Measurements from ENCODE around the gene LGR4. TPM values are rescaled to one million over a fixed set of nuclear protein-coding genes. Genes with fewer than 3 reads are reported as not detected.

LGR4 gene
- total and polyA plus RNA-seq, 10 of the 15 experiments (the other 5 are each of a cell fraction or from before 2014, with no cell fraction given) = under 0.01 to 0.64 (median 0.04) TPM; not detected in 5

- SMC1A ChIA-PET (ENCODE audit: uncharacterized antibody, unreplicated experiment) = interaction anchor here (1.4 to 1.5 kb wide), 2 partner anchors 122 to 144 kb away, joined by 3 read pairs; partner anchors contain the start of gene LIN7C
- in situ Hi-C loops (cut with MboI) (no loop called here), intact Hi-C loops (cut with micrococcal nuclease; ENCODE audit: unreplicated experiment) (loop anchor here (5.0 kb wide), 3 partner anchors 124 to 176 kb away; no protein-coding TSS in a partner anchor)
- ATAC-seq (peak; percentile 99), FAIRE-seq (peak; percentile 80), DNase-seq (ENCODE audit: low read depth, low spot score) (peak; percentile 48)
- H4K20me1 ChIP-seq (ENCODE audit: control insufficient read depth, insufficient read depth) = no peaks in the 10 kb centered on the region
- no peaks in the 10 kb centered on the region; the same call in 1 of the 2 replicates for H3K79me2 ChIP-seq (ENCODE audit: control insufficient read depth, insufficient read depth, low read length)
- H2AFZ ChIP-seq (ENCODE audit: control insufficient read depth, low read depth, low read length) = peak within 1 kb of the TSS; percentile 78
- H3K4me2 ChIP-seq (ENCODE audit: control insufficient read depth, insufficient read depth) = peak within 1 kb of the TSS; percentile 83
- H3K4me1 ChIP-seq (ENCODE audit: control insufficient read depth, insufficient read depth, low read length) = peaks cover 3% of the 10 kb centered on the region; the same call in 1 of the 2 replicates
- BruUV-seq (replicated peaks) = TSS peak; percentile 85
- RAD21 ChIA-PET (ENCODE audit: unreplicated experiment) = interaction anchor here (1.3 kb wide), 1 partner anchor 129 kb away, joined by 3 read pairs; no protein-coding TSS in a partner anchor
- H3K27ac ChIP-seq (ENCODE audit: control insufficient read depth, insufficient read depth) = peak within 1 kb of the TSS; percentile 69
- H3K9me3 ChIP-seq (replicated peaks; ENCODE audit: control insufficient read depth, insufficient read depth, low read length) = no peaks in the 10 kb centered on the region
- H3K36me3 ChIP-seq (ENCODE audit: control insufficient read depth in 2 of 2, insufficient read depth in 2 of 2, low read length in 1 of 2) = no peaks in the 10 kb centered on the region
- CTCF ChIA-PET = interaction anchor here (0.8 to 2.1 kb wide), 3 partner anchors 12 to 134 kb away, joined by 4 to 15 read pairs (median 5); no protein-coding TSS in a partner anchor
- H3K4me3 ChIP-seq = peak within 1 kb of the TSS; percentile 81
- under 1% methylated on average over 57 of the region's 57 CpGs for WGBS (ENCODE audit: insufficient coverage, insufficient replicate concordance, low lambda C conversion rate, missing lambda C conversion rate)
- peak within 1 kb of the TSS; percentile 85 for H3K9ac ChIP-seq (ENCODE audit: control insufficient read depth, insufficient read depth, low read length)
- POLR2A ChIA-PET = no interaction called here
- no peaks in the 10 kb centered on the region for H3K27me3 ChIP-seq (replicated peaks in 1 of 2; ENCODE audit: control insufficient read depth in 2 of 2, insufficient read depth in 2 of 2, low read length in 1 of 2)
- no peak for TF ChIP-seq MEF2B (IDR thresholded peaks at IDR 0.05; ENCODE audit: partially characterized antibody, poor library complexity, severe bottlenecking)
- TF ChIP-seq, protein P1, sequence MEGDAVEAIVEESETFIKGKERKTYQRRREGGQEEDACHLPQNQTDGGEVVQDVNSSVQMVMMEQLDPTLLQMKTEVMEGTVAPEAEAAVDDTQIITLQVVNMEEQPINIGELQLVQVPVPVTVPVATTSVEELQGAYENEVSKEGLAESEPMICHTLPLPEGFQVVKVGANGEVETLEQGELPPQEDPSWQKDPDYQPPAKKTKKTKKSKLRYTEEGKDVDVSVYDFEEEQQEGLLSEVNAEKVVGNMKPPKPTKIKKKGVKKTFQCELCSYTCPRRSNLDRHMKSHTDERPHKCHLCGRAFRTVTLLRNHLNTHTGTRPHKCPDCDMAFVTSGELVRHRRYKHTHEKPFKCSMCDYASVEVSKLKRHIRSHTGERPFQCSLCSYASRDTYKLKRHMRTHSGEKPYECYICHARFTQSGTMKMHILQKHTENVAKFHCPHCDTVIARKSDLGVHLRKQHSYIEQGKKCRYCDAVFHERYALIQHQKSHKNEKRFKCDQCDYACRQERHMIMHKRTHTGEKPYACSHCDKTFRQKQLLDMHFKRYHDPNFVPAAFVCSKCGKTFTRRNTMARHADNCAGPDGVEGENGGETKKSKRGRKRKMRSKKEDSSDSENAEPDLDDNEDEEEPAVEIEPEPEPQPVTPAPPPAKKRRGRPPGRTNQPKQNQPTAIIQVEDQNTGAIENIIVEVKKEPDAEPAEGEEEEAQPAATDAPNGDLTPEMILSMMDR (IDR thresholded peaks at IDR 0.05 in 2 of 3, conservative IDR thresholded peaks at IDR 0.05 in 1 of 3; ENCODE audit: control insufficient read depth in 2 of 3, extremely low read depth in 1 of 3, insufficient read depth in 1 of 3, low read depth in 3 of 3, low read length in 3 of 3) = no peak
- no peak for TF ChIP-seq CUX1 (IDR thresholded peaks at IDR 0.05; ENCODE audit: insufficient replicate concordance, low read depth, low read length)
- TF ChIP-seq, protein P2, sequence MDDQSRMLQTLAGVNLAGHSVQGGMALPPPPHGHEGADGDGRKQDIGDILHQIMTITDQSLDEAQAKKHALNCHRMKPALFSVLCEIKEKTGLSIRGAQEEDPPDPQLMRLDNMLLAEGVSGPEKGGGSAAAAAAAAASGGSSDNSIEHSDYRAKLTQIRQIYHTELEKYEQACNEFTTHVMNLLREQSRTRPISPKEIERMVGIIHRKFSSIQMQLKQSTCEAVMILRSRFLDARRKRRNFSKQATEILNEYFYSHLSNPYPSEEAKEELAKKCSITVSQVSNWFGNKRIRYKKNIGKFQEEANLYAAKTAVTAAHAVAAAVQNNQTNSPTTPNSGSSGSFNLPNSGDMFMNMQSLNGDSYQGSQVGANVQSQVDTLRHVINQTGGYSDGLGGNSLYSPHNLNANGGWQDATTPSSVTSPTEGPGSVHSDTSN (IDR thresholded peaks at IDR 0.05; ENCODE audit: insufficient replicate concordance, low read depth, low read length) = no peak
- 0 out of 3 replicates have a peak, but pooled peaks have one; percentile 49 for TF ChIP-seq POU2F2 (IDR thresholded peaks at IDR 0.05; ENCODE audit: borderline replicate concordance, low read depth, low read length)
- no peak; the same call in 1 of the 2 replicates for TF ChIP-seq RELB (IDR thresholded peaks at IDR 0.05; ENCODE audit: low read depth)
- TF ChIP-seq NR2C2 (IDR thresholded peaks at IDR 0.05; ENCODE audit: borderline replicate concordance, control insufficient read depth, insufficient read length, low read depth) = no peak
- no peak for TF ChIP-seq RCOR1 (conservative IDR thresholded peaks at IDR 0.05; ENCODE audit: low read depth, low read length)
Measured at GRCh38 chr11:27362749-27363575, 109.6 kb downstream of the LGR4 start, which contains the start of gene CCDC34. CCDC34 (minus strand) TSS chr11:27363215; CDS start chr11:27363194, 21 bp downstream.

All from GM12878 (cell line).